Psoas muscle (tissue), 8 donors: Measurements from ENCODE around the gene TENT4B. TPM values are rescaled to one million over a fixed set of nuclear protein-coding genes. Genes with fewer than 3 reads are reported as not detected.
A peak's percentile ranks its signal among the peaks of the same experiment; 100 is the strongest.

Source experiments
- ATAC-seq, 4 donors: fragments of 200-7000 bp; cut with Tn5 transposase; one replicate each; pipeline ENCODE4 v1.9.1; 2020; ENCODE audit warnings: moderate library complexity in 3 of 4, mild to moderate bottlenecking in 2 of 4
- DNase-seq, 2 donors: peaks; one replicate each; pipeline ENCODE4 v3.0.0-alpha.2; 2020
- H3K27ac ChIP-seq: fragments of 200-600 bp; one replicate; pipeline ENCODE4 v1.8.0; 2022
- H3K27me3 ChIP-seq, 3 donors: fragments of 200-600 bp in 1 of 3; one replicate each; pipeline versions ENCODE4 v1.6.1 to v1.8.0; 2013 to 2022; ENCODE audit warnings: low read length in 2 of 3, mild to moderate bottlenecking in 2 of 3, moderate library complexity in 1 of 3; ENCODE audit not compliant: insufficient read depth in 3 of 3
- H3K36me3 ChIP-seq, 2 donors: fragments of 200-600 bp in 1 of 2; one replicate each; pipeline versions ENCODE4 v1.6.1 to v1.8.0; 2013 to 2022; ENCODE audit warnings: low read depth in 1 of 2, mild to moderate bottlenecking in 1 of 2, moderate library complexity in 1 of 2; ENCODE audit not compliant: insufficient read depth in 1 of 2
- H3K4me1 ChIP-seq: fragments of 200-600 bp; one replicate; pipeline ENCODE4 v1.8.0; 2022
- H3K4me3 ChIP-seq: fragments of 200-600 bp; one replicate; pipeline ENCODE4 v1.8.0; 2022; ENCODE audit warnings: mild to moderate bottlenecking
- H3K9me3 ChIP-seq: fragments of 200-600 bp; one replicate; pipeline ENCODE4 v1.8.0; 2022
- WGBS, 3 donors: extraction: QIAGEN DNeasy Blood & Tissue Kit; methylation state at CpG; one replicate each; pipeline versions ENCODE4 v1.1.6 to v1.1.7; 2013; 5-methylcytosine and 5-hydroxymethylcytosine counted together
- intact Hi-C, 2 donors: fragments of 100-400 bp; cut with DNase I; formaldehyde crosslinking; loops; one replicate each; pipeline versions ENCODE4 v1.11.0 to v1.14.2; 2022
- polyA plus RNA-seq, 3 donors: library from polyadenylated mRNA; stranded (reverse); fragments of 200-250 nt; gene quantifications; one replicate each; pipeline ENCODE4 v1.2.3, GENCODE V29; 2013
- total RNA-seq, 4 donors: library from RNA; stranded (reverse); fragmentation: NEBNext Ultra II Directional in 2 of 4; extraction: Animal tissue kit (Norgen Biotek cat#: 25700) in 2 of 4; gene quantifications; one replicate each; pipeline versions ENCODE4 v1.2.1 to v1.2.4, GENCODE V29; 2021 to 2023
- TF ChIP-seq, protein P1 (sequence below): fragments of 200-600 bp; IDR thresholded peaks from one replicate; pipeline ENCODE4 v1.8.0; 2022; ENCODE audit warnings: antibody characterized with exemption
- donor health status: healthy with polysubstance abuse.
- donor health status: DM: no; HTN: no; CAD: no; lungs with moderate emphysema.
- donor health status: Bipolar disorder and iron deficiency.
- donor health status: healthy.
- donor health status: DM: yes; HTN: yes; CAD: no.
- donor health status: DM: no; HTN: no; CAD: no.
- donor health status: DM: no; HTN: no; CAD: no.
- donor health status: DM: yes; HTN: yes; CAD: no.

The TENT4B gene
- total and polyA plus RNA-seq, 7 donors = 3.5 to 9.7 (median 7.1) TPM

DNA sequence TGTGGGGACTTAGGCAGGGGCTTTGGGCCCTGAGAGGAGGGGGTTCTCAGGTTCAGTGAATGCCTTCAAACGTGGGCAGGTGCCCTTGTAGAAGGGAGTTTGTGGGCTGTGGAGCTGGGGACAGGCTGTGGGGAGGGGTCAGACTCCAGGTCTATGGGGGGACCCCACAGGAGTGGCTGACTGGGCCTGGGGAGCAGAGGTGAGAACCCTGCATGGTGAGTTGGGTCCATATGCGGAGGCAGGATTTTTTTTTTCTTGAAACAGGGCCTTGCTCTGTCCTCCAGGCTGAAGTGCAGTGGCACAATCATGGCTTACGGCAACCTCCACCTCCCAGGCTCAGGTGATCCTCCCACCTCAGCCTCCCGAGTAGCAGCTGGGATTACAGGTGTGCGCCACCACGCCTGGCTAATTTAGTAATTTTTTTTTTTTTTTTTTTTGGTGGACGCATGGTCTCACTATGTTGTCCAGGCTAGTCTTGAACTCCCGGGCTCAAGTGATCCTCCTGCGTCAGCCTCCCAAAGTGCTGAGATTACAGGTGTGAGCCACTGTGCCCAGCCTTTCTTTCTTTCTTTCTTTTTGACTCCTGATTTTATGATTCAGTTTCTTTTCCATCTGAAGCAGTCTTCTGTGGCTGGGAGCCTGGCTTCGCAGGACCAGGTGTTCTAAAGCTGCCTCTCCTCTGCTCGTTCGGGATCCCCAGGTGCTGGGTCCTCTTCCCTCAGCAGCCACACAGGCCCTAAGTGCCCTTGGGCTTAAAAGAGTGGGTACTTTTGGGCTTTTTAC is 94.2 kb downstream of the TENT4B start:
- 94 to 96% (median 95%) methylated on average over 11 to 12 of the region's 12 CpGs for WGBS, 3 donors
- Histone ChIP-seq H3K27me3 (peaks cover 0 to 8% (median 4%) of the 10 kb centered on the region in 3 donors), H3K27ac (no peak overlapping the region), H3K36me3 (no peaks in the 10 kb centered on the region), H3K9me3 (no peaks in the 10 kb centered on the region), H3K4me3 (no peak overlapping the region), H3K4me1 (peaks cover 3% of the 10 kb centered on the region)
- TF ChIP-seq, protein P1, sequence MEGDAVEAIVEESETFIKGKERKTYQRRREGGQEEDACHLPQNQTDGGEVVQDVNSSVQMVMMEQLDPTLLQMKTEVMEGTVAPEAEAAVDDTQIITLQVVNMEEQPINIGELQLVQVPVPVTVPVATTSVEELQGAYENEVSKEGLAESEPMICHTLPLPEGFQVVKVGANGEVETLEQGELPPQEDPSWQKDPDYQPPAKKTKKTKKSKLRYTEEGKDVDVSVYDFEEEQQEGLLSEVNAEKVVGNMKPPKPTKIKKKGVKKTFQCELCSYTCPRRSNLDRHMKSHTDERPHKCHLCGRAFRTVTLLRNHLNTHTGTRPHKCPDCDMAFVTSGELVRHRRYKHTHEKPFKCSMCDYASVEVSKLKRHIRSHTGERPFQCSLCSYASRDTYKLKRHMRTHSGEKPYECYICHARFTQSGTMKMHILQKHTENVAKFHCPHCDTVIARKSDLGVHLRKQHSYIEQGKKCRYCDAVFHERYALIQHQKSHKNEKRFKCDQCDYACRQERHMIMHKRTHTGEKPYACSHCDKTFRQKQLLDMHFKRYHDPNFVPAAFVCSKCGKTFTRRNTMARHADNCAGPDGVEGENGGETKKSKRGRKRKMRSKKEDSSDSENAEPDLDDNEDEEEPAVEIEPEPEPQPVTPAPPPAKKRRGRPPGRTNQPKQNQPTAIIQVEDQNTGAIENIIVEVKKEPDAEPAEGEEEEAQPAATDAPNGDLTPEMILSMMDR = no peak
- intact Hi-C loops = loop anchor here in 1 of 2 donors (10.0 kb wide), 1 partner anchor 107 kb away; no protein-coding TSS in a partner anchor
- DNase-seq (no peak), ATAC-seq (no peak)

DNA sequence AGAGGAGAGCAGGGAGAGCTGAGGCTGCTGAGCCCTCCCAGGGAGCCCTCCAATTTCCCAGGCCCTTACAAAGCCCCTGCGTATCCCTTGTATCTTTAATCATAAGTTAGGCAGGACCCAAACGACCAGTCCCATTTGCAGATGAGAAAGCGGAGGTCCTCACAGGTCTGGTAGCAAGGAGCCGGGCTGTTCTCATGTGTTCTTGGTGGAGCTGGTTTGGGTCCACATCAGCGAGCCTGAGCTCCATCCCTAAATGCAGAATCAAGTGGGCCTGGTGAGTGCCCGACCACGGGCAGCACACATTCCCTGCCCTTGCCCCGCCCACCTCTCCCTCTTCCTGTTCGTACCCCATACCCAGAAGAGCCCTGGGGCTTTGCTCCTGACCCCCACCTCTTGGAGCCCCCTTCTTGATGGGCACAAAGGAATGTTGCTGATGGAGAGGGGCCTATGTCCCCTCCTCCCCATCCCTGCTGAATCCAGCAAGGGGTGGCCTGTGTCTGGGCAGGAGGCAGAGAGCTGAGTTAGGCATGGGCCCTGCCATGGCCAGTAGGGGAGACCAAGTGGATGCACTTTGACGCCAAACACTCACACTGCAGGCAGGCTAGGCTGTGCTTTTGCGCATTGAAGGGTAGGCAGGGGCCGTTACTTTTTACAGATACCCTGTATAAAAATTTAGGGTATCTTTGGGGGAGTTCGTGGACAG is 95.0 kb downstream of the TENT4B start:
- 78 to 88% (median 79%) methylated on average over 13 of the region's 13 CpGs for WGBS, 3 donors
- TF ChIP-seq, protein P1 = no peak
- peaks cover 5% of the 10 kb centered on the region for H3K4me1 ChIP-seq
- peaks cover 0 to 8% (median 4%) of the 10 kb centered on the region in 3 donors for H3K27me3 ChIP-seq
- no peak overlapping the region for H3K4me3 ChIP-seq
- DNase-seq (no peak), ATAC-seq (no peak)
- H3K36me3 ChIP-seq = no peaks in the 10 kb centered on the region
- H3K9me3 ChIP-seq = no peaks in the 10 kb centered on the region
- no peak overlapping the region for H3K27ac ChIP-seq
- intact Hi-C loops = loop anchor here in 1 of 2 donors (10.0 kb wide), 1 partner anchor 107 kb away; no protein-coding TSS in a partner anchor

DNA sequence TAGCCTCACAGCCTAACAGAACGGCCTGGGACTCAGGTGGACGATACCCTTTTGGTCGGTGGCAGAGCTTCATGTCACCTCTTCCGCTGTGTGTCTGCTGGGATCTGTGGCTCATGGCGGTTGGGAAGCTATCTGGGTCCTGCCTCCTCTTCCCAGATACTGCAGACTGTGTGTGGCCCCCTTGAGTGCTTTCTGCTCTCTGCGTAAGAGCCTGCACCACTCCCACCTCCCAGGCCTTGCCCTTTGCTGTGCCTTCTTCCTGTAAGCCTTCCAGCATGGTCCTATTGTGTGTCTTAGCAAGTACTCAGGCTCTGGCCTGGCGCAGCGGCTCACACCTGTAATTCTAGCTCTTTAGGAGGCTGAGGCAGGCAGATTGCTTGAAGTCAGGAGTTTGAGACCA is 95.7 kb downstream of the TENT4B start:
- peaks cover 5% of the 10 kb centered on the region for H3K4me1 ChIP-seq
- intact Hi-C loops = loop anchor here in 1 of 2 donors (10.0 kb wide), 1 partner anchor 106 kb away; no protein-coding TSS in a partner anchor
- TF ChIP-seq, protein P1 = no peak
- 92 to 95% (median 93%) methylated on average over 8 of the region's 8 CpGs for WGBS, 3 donors
- no peaks in the 10 kb centered on the region for H3K36me3 ChIP-seq
- no peak for ATAC-seq
- no peak overlapping the region for H3K27ac ChIP-seq
- H3K4me3 ChIP-seq = no peak overlapping the region
- peaks cover 0 to 8% (median 4%) of the 10 kb centered on the region in 3 donors for H3K27me3 ChIP-seq
- DNase-seq = peak in 1 of 2 donors; percentile 46
- H3K9me3 ChIP-seq = no peaks in the 10 kb centered on the region

DNA sequence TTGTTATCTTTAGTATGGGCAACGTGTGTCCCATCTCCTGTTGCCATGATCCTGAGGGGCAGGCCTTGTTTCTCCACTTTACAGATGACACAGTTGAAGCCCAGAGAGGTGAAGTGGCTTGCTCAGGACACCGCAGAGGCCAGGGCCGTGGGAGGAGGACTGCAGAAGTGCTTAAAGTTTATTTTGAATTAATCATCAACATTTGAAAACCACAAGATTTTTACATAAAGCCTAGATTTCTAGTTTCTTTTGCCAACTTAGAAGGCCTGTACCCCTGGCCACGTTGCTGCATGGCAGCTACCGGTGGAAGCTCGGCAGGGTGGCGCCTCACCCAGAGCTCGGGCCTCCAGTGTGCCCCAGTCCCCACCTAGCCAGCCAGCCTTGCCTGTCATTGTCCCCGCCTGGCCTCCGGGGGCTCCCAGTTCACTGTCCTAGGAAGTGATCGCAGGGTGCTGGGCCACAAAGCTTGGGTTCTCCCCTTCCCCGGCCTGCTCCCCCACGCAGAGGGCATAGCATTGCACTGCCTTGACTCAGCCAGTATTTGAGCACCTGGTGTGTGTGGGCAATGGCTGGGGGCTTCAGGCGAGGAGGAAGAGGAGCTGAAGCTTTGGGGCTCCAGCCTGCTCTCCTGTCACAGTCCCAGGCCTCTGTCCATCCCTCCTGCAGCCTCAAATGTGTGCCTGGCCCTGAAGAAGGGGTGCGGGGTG is 98.4 kb downstream of the TENT4B start:
- peak in 1 of 4 donors; percentile 15 for ATAC-seq
- H3K27ac ChIP-seq = no peak overlapping the region
- no peak for DNase-seq
- H3K9me3 ChIP-seq = no peaks in the 10 kb centered on the region
- intact Hi-C loops = loop anchor here in 1 of 2 donors (10.0 kb wide), 1 partner anchor 553 kb away; no protein-coding TSS in a partner anchor
- TF ChIP-seq, protein P1 = no peak
- WGBS, 3 donors = 64 to 83% (median 68%) methylated on average over 15 of the region's 15 CpGs
- peaks cover 5% of the 10 kb centered on the region for H3K4me1 ChIP-seq
- no peaks in the 10 kb centered on the region for H3K36me3 ChIP-seq
- no peak overlapping the region for H3K4me3 ChIP-seq
- no peaks in the 10 kb centered on the region for H3K27me3 ChIP-seq
